IPS DF 19.7 (cell line): Measurements from ENCODE around the gene SFXN1.
"Not testable (repeated sequence)": the region's sequence is repeated elsewhere in the genome, so short reads cannot be mapped to it uniquely, and the experiment has no call there.

Source experiments
- DNase-seq: peaks from one replicate; pipeline ENCODE4 v3.0.0-alpha.2; 2013; ENCODE audit warnings: low read depth, low spot score

SFXN1 gene

GRCh38 chr5:175478384-175479124, at the start of gene SFXN1:
SFXN1 (plus strand) TSS chr5:175478560; CDS start chr5:175492104, 13,544 bp downstream.
- no peak for DNase-seq

DNA sequence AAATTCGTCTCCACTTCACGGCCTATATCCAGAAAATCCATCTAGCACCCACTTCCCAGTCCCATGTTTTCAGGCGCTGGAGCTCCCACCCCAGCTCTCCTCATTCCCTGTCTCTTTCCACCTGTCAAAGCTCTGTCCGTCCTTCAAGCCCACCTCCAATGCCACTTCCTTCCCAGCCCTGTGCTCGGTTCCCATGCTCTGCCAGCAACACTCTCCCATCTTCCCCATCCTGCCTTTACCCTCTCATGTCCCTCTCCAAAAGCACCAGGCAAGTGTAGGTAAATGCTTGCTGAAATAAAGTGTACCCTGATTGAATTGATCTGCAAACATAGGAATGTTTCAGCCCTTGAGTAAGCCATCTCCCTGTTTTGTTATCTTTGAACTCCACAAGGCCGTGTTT, 43.6 kb upstream of the SFXN1 start:
- DNase-seq, result no peak

DNA sequence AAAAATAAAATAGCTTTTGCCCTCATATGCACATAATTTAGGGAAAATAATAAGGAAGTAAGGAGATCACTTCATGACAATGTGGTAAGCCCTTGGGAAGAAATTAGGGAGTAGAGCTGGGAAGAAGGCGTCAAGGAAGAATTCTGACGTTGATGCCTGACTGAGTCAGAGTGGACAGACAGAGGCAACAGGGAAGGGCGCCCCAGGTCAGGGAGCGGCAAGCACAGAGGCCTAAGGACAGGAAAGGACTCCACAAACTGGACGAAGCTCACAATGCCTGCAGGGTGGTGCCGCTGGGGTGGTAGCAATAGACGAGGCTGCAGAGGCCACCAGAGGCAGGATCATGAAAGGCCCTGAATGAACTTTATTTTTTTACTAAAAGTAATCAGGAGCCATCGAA, 42.0 kb upstream of the SFXN1 start:
- no peak for DNase-seq

DNA sequence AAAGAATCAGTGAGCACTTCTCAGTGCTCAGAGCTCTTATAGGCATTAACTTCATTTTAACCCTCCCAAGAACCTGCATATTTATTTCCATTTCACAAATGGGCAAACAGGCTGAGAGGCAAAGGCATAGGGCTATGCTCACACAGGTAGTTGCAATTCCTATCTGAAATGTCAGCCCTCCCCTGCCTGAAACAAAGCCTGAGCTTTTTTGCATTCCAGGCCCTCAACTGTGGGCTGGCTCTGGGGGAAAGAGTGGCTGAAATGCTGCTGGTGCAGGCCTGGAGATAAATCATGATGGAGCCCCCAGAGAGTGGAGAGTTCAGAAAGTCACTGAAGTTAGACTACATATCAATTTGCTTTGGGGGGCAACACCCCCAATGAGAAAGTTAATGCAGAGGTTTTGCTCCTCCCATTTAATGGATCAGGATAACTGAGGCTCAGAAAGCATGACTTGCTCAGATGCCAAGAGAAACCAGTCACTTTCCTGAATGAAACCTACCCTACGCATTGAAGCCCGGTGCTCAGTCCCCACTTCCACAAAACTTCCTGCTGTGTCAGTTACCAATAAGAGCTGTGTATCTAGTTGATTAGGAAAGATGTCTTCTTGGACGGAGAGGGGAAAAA, 40.0 kb upstream of the SFXN1 start:
- DNase-seq, result no peak

- DNase-seq, result no peak
Observed at GRCh38 chr5:175443514-175444059, 34.8 kb upstream of the SFXN1 start.

DNA sequence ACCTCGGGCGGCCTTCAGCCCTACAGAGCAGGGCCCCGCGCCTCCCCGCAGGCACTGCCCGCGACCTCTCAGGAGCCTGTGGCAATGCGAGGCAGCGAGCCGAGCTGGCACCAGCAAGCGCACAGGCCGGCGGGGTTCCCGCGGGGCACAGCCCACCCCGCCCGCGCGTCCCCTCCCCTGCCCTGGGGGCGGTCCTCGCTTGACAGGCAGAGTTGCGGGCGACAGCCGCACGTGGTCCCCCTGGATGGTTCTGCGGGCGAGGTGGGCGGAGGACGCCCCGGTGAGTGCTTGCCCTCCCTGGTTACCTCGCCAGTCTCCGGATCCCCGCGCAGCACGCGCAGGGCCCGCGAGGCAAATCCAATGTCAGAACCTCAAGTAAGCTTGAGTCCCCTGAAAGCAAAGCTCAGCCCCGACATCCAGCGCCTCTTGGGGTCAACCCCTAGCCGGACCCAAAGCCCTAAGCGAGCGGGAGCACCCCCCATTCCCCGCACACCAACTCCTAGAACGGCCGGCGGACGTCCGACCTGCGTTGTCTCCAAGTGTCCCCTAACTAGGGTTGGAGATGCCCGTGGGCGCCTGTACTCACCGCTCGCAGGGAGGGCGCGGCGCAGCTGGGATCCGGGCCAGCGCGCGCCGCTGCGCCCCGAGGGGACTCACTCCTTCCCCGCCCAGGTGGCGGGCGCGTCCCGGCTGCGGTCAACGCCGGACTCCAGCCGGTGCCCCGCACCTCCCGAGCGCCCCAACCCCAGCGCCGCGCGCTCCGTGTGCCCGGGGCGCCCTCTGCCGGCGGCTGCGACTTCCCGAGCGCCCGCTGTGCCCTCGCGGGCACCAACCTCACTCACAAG, 34.1 kb upstream of the SFXN1 start, which contains the start of gene DRD1:
Gene DRD1, minus strand, starts transcription at position 123 of the 845 bp plus-strand sequence. CDS start 1,083 bp downstream, outside the sequence.
- DNase-seq, result no peak

DNA sequence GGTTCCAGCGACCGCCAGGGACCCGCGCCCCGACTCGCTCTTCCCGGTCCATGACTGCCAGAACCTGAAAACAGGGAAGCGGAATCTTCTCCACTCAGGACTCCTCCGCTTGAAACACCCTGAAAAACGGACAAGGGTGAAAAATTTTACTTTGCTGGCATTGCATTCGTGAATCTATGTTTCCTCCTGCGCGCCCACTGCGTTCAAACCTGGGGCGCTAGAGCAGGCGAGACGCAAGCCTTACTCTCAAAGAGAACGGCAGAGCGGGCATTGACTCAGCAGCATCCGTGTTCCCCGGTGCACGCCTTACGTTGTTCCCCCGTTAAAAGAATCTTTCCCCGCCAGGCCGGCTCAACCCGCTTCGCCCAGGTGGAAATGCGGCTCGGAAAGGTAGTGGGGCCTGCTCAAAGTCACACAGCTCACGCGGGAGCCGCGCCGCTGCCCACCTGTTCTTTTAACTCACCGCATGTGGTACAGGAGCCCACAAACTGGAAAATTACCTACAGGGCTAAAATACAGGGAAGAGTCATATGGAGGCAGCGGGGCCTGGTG, 33.4 kb upstream of the SFXN1 start:
- no peak for DNase-seq

GRCh38 chr5:175446378-175446777, 32.0 kb upstream of the SFXN1 start:
- DNase-seq, result not testable (repeated sequence)

GRCh38 chr5:175447571-175447970, 30.8 kb upstream of the SFXN1 start:
- no peak for DNase-seq

DNA sequence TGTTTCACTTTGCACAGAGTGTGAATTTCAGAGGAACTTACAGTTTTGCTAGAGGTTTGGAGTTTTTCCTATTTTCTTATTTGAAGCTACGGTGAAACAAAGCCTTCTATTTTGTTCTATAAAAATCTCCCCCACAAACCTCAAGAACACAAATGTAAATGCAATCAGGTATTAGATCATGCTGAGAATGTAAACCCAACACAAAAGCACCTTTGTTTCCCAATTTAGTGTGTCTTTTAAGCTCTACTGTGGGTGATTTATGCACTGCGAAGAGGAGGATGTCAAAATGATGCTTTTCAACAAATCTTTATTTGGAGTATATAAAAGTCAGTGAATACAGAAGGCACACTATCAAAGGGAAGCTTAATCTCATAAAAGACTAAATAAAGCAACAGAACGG, 30.1 kb upstream of the SFXN1 start:
- no peak for DNase-seq

GRCh38 chr5:175452166-175452565, 26.2 kb upstream of the SFXN1 start:
- DNase-seq, result no peak

- DNase-seq, result not testable (repeated sequence)
Observed at GRCh38 chr5:175454338-175454737, 24.0 kb upstream of the SFXN1 start.

GRCh38 chr5:175456105-175456742, 22.1 kb upstream of the SFXN1 start:
- DNase-seq, result no peak

- no peak for DNase-seq
Observed at GRCh38 chr5:175457466-175457865, 20.9 kb upstream of the SFXN1 start.

- no peak for DNase-seq
Observed at GRCh38 chr5:175460126-175460525, 18.2 kb upstream of the SFXN1 start.

GRCh38 chr5:175460552-175460951, 17.8 kb upstream of the SFXN1 start:
- no peak for DNase-seq

DNA sequence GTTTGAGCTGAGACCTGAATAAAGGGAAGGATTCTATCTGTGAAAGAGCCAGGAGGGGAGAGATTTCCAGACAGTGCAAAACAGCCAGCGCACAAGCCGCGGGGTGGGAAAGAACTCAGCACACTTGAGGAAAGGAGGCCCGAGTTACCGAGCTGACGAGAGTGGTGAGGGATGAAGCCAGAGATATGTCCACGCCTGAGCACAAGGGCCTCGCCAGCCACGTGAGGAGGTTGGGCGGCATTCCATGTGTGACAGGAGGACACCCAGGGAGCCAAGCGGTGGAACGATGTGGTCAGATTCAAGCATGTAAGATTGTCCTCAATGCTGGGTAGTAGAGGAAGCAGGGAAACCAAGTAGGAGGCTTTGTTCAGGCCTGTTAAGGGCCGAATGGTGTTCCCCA, 17.0 kb upstream of the SFXN1 start:
- no peak for DNase-seq

GRCh38 chr5:175463641-175464040, 14.7 kb upstream of the SFXN1 start:
- no peak for DNase-seq

DNA sequence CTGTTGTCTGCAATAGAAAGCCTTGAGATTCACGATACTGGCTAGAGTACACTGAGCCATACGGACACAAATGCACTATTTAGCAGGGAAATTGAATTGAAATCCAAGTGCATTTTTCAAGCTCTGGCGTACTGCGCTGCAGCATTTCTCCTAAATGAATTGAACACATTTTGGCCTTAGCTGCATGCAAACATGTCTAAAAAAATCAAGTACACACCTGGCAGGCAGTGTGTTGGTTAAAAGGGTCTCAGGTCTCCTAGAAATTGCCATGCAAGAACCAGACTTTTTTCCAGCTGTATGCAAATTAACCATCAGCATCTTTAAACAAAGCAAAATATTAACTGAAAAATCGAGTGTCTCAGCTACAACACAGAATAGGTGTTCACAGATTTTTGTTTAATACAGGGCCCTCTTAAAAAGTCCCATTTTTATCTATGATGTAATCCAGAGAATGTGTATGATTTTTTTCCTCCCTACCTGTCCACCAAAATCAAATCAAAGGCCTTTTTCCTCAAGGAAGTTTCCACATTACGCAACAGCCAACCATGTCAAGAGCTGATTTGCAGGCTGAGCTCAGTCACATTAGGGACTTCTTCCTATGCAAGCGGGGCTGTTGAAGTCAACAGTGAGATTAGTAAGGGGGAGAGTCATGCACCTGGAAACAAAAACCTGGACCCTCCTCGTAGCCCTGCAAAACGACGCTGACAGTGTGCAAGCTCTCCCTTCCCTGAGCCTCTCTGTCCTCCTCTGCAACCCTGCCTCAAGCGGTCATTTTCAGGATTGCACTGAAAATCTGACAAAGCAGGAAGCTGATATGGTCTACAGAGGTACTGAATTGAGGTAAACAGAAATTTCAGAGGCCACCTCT, 14.1 kb upstream of the SFXN1 start:
- DNase-seq, result no peak

GRCh38 chr5:175464942-175465233, 13.5 kb upstream of the SFXN1 start:
- no peak for DNase-seq
